ENCODE results near the gene ATP13A1.

GRCh38 chr19:19662871-19663255 is 613 bp downstream of the ATP13A1 start:
- no peak for TF ChIP-seq EZH2 (IDR thresholded peaks at IDR 0.05)
- TF ChIP-seq CTCF (IDR thresholded peaks at IDR 0.05 in 2 of 3, conservative IDR thresholded peaks at IDR 0.05 in 1 of 3; ENCODE audit: borderline replicate concordance in 1 of 3, insufficient read depth in 1 of 3, low read depth in 2 of 3, low read length in 2 of 3) = no peak
- TF ChIP-seq POLR2AphosphoS5 (IDR thresholded peaks at IDR 0.05; ENCODE audit: low read depth, low read length) = no peak
- TF ChIP-seq SP1 (IDR thresholded peaks at IDR 0.05; ENCODE audit: low read depth) = no peak
- TF ChIP-seq POLR2A (IDR thresholded peaks at IDR 0.05; ENCODE audit: borderline replicate concordance, extremely low read depth, insufficient read depth, insufficient read length) = no peak
- no peak for TF ChIP-seq FOSL1 (IDR thresholded peaks at IDR 0.05; ENCODE audit: low read depth)
- TF ChIP-seq, protein P1, sequence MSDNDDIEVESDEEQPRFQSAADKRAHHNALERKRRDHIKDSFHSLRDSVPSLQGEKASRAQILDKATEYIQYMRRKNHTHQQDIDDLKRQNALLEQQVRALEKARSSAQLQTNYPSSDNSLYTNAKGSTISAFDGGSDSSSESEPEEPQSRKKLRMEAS (IDR thresholded peaks at IDR 0.05) = no peak
- TF ChIP-seq CBX3 (IDR thresholded peaks at IDR 0.05; ENCODE audit: low read depth) = no peak
- TF ChIP-seq ATF3 (IDR thresholded peaks at IDR 0.05) = no peak
- no peak for TF ChIP-seq ZNF274 (IDR thresholded peaks at IDR 0.05; ENCODE audit: low read depth, low read length)
- TF ChIP-seq JUND (IDR thresholded peaks at IDR 0.05) = no peak
- TF ChIP-seq SRF (IDR thresholded peaks at IDR 0.05; ENCODE audit: low read depth) = no peak
- TF ChIP-seq, protein P2, sequence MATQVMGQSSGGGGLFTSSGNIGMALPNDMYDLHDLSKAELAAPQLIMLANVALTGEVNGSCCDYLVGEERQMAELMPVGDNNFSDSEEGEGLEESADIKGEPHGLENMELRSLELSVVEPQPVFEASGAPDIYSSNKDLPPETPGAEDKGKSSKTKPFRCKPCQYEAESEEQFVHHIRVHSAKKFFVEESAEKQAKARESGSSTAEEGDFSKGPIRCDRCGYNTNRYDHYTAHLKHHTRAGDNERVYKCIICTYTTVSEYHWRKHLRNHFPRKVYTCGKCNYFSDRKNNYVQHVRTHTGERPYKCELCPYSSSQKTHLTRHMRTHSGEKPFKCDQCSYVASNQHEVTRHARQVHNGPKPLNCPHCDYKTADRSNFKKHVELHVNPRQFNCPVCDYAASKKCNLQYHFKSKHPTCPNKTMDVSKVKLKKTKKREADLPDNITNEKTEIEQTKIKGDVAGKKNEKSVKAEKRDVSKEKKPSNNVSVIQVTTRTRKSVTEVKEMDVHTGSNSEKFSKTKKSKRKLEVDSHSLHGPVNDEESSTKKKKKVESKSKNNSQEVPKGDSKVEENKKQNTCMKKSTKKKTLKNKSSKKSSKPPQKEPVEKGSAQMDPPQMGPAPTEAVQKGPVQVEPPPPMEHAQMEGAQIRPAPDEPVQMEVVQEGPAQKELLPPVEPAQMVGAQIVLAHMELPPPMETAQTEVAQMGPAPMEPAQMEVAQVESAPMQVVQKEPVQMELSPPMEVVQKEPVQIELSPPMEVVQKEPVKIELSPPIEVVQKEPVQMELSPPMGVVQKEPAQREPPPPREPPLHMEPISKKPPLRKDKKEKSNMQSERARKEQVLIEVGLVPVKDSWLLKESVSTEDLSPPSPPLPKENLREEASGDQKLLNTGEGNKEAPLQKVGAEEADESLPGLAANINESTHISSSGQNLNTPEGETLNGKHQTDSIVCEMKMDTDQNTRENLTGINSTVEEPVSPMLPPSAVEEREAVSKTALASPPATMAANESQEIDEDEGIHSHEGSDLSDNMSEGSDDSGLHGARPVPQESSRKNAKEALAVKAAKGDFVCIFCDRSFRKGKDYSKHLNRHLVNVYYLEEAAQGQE (IDR thresholded peaks at IDR 0.05; ENCODE audit: low read depth) = no peak

Data from HCT116 (cell line).